H1 (cell line): ENCODE results near the gene TFAP2A.

Experiments used
- BACH1 ChIP-seq: IDR thresholded peaks from 2 replicates; pipeline ENCODE4 v1.6.1; 2012; ENCODE audit warnings: low read length, improper control_type of control experiment
- CEBPB ChIP-seq: IDR thresholded peaks from 2 replicates; pipeline ENCODE4 v1.6.1; 2012; ENCODE audit warnings: low read depth, low read length
- CHD2 ChIP-seq: IDR thresholded peaks from 2 replicates; pipeline ENCODE4 v1.6.1; 2012; ENCODE audit warnings: low read length, improper control_type of control experiment
- CTCF ChIP-seq, 3 experiments: IDR thresholded peaks; 1 replicate in 2 of 3; 2 replicates in 1 of 3; pipeline versions ENCODE4 v1.5.1 to v1.6.1; 2011; ENCODE audit warnings: low read length in 3 of 3, mild to moderate bottlenecking in 3 of 3, inconsistent platforms in 2 of 3, low read depth in 1 of 3, moderate library complexity in 1 of 3; ENCODE audit not compliant: insufficient read depth in 1 of 3; ENCODE audit errors: control extremely low read depth in 1 of 3
- EP300 ChIP-seq, 2 experiments: IDR thresholded peaks; 1 replicate in 1 of 2; 2 replicates in 1 of 2; pipeline ENCODE4 v1.6.1; 2011 to 2012; ENCODE audit warnings: low read depth in 2 of 2, low read length in 2 of 2, mild to moderate bottlenecking in 2 of 2, borderline replicate concordance in 1 of 2, inconsistent platforms in 1 of 2, moderate library complexity in 1 of 2
- EZH2 ChIP-seq: fragments of 200-600 bp; sonication (generic); IDR thresholded peaks from 2 replicates; pipeline ENCODE4 v1.7.1; 2012; ENCODE audit warnings: low read depth, mild to moderate bottlenecking, moderate library complexity, low read length, inconsistent platforms; ENCODE audit not compliant: severe bottlenecking
- GABPA ChIP-seq: IDR thresholded peaks from 2 replicates; pipeline ENCODE4 v1.6.1; 2011; ENCODE audit warnings: mild to moderate bottlenecking, low read length, moderate library complexity, borderline replicate concordance; ENCODE audit not compliant: insufficient read depth
- JUND ChIP-seq: IDR thresholded peaks from 2 replicates; pipeline ENCODE4 v1.6.1; 2011; ENCODE audit warnings: mild to moderate bottlenecking, improper control_type of control experiment, low read length
- PHF8 ChIP-seq: fragments of 200-600 bp; sonication (generic); conservative IDR thresholded peaks from 2 replicates; pipeline ENCODE4 v1.7.1; 2012; ENCODE audit warnings: low read depth, mild to moderate bottlenecking, inconsistent platforms, low read length, moderate library complexity
- POLR2A ChIP-seq, 2 experiments: IDR thresholded peaks; 1 replicate in 1 of 2; 2 replicates in 1 of 2; pipeline ENCODE4 v1.6.1; 2011; ENCODE audit warnings: low read depth in 2 of 2, low read length in 2 of 2, mild to moderate bottlenecking in 2 of 2; ENCODE audit errors: control extremely low read depth in 1 of 2
- SP2 ChIP-seq: IDR thresholded peaks from 2 replicates; pipeline ENCODE4 v1.6.1; 2012; ENCODE audit warnings: mild to moderate bottlenecking, low read length, inconsistent platforms
- TCF12 ChIP-seq: IDR thresholded peaks from 2 replicates; pipeline ENCODE4 v1.6.1; 2011; ENCODE audit warnings: low read depth, mild to moderate bottlenecking, low read length
- TEAD4 ChIP-seq: IDR thresholded peaks from 2 replicates; pipeline ENCODE4 v1.6.1; 2012; ENCODE audit warnings: low read depth, low read length, inconsistent platforms, mixed read lengths

GRCh38 chr6:10393544-10394225 is 21.2 kb downstream of the TFAP2A start:
- TF ChIP-seq GABPA (no peak), TCF12 (0 out of 2 replicates have a peak, but pooled peaks have one; percentile 15), POLR2A (IDR thresholded peaks at IDR 0.05; ENCODE audit: control extremely low read depth in 1 of 2, low read depth in 2 of 2, low read length in 2 of 2) (no peak), CTCF (IDR thresholded peaks at IDR 0.05; ENCODE audit: control extremely low read depth in 1 of 3, insufficient read depth in 1 of 3, low read depth in 1 of 3, low read length in 3 of 3) (no peak), EP300 (IDR thresholded peaks at IDR 0.05; ENCODE audit: borderline replicate concordance in 1 of 2, low read depth in 2 of 2, low read length in 2 of 2) (no peak), JUND (no peak), CEBPB (no peak), TEAD4 (no peak), CHD2 (no peak), EZH2 (peak; percentile 44), BACH1 (no peak), PHF8 (no peak), SP2 (no peak)
